GM23248 (cell line): ENCODE data around the gene PMVK. TPM values are rescaled to one million over a fixed set of nuclear protein-coding genes. Genes with fewer than 3 reads are reported as not detected.

Experiments used
- DNase-seq: peaks from one replicate; pipeline ENCODE4 v3.0.0-alpha.2; 2015
- H2AFZ ChIP-seq: fragments of 200-600 bp; sonication (generic); 2 replicates; pipeline ENCODE4 v1.6.1; 2016; ENCODE audit warnings: antibody characterized with exemption
- H3F3A ChIP-seq: fragments of 200-600 bp; sonication (generic); 2 replicates; pipeline ENCODE4 v1.6.1; 2016; ENCODE audit warnings: mild to moderate bottlenecking, antibody characterized with exemption, mixed run types; ENCODE audit not compliant: insufficient read depth
- H3K27ac ChIP-seq: fragments of 200-600 bp; sonication (generic); 2 replicates; pipeline ENCODE4 v1.5.1; 2016; ENCODE audit warnings: mild to moderate bottlenecking
- H3K27me3 ChIP-seq: fragments of 200-600 bp; sonication (generic); replicated peaks from 2 replicates; pipeline ENCODE4 v1.6.1; 2016; ENCODE audit warnings: mild to moderate bottlenecking; ENCODE audit not compliant: insufficient read depth
- H3K36me3 ChIP-seq: fragments of 200-600 bp; sonication (generic); 2 replicates; pipeline ENCODE4 v1.6.1; 2016; ENCODE audit warnings: low read depth, mild to moderate bottlenecking
- H3K4me1 ChIP-seq: fragments of 200-600 bp; sonication (generic); 2 replicates; pipeline ENCODE4 v1.6.1; 2016; ENCODE audit warnings: mild to moderate bottlenecking; ENCODE audit not compliant: insufficient read depth
- H3K4me2 ChIP-seq: fragments of 200-600 bp; sonication (generic); one replicate; pipeline ENCODE4 v1.6.1; 2016; ENCODE audit warnings: mild to moderate bottlenecking; ENCODE audit not compliant: unreplicated experiment
- H3K4me3 ChIP-seq: fragments of 200-600 bp; sonication (generic); 2 replicates; pipeline ENCODE4 v1.5.1; 2016; ENCODE audit warnings: mild to moderate bottlenecking
- H3K79me2 ChIP-seq: fragments of 200-600 bp; sonication (generic); 2 replicates; pipeline ENCODE4 v1.6.1; 2016; ENCODE audit warnings: mild to moderate bottlenecking; ENCODE audit not compliant: insufficient read depth
- H3K9ac ChIP-seq: fragments of 200-600 bp; sonication (generic); 2 replicates; pipeline ENCODE4 v1.6.1; 2016; ENCODE audit warnings: mild to moderate bottlenecking
- H3K9me2 ChIP-seq: fragments of 200-600 bp; sonication (generic); 2 replicates; pipeline ENCODE4 v1.6.1; 2016; ENCODE audit warnings: mixed run types, mild to moderate bottlenecking, moderate library complexity; ENCODE audit not compliant: insufficient read depth
- H3K9me3 ChIP-seq: fragments of 200-600 bp; sonication (generic); one replicate; pipeline ENCODE4 v1.6.1; 2017; ENCODE audit warnings: low read depth
- H4K20me1 ChIP-seq: fragments of 200-600 bp; sonication (generic); 2 replicates; pipeline ENCODE4 v1.6.0; 2016; ENCODE audit not compliant: insufficient read depth
- EZH2 ChIP-seq: fragments of 200-600 bp; sonication (generic); IDR thresholded peaks from 2 replicates; pipeline ENCODE4 v1.6.1; 2018; ENCODE audit warnings: antibody characterized with exemption, mild to moderate bottlenecking; ENCODE audit not compliant: insufficient read depth, poor library complexity, severe bottlenecking
- EZH2phosphoT487 ChIP-seq: fragments of 200-600 bp; sonication (generic); IDR thresholded peaks from 2 replicates; pipeline ENCODE4 v1.6.1; 2018; ENCODE audit warnings: antibody characterized with exemption, moderate library complexity, mild to moderate bottlenecking, low read depth; ENCODE audit not compliant: insufficient read depth
- WGBS, 2 experiments: methylation state at CpG; one replicate each; pipeline ENCODE4 v1.1.6; 2015 to 2017; ENCODE audit warnings: low lambda C conversion rate in 2 of 2, low coverage in 1 of 2; ENCODE audit errors: missing lambda C conversion rate in 2 of 2; 5-methylcytosine and 5-hydroxymethylcytosine counted together
- in situ Hi-C: fragments of 300-500 bp; cut with MboI; formaldehyde crosslinking; loops from 2 replicates; pipeline ENCODE4 v1.15.0; 2020
- polyA plus RNA-seq: library from polyadenylated mRNA; unstranded; fragments of >200 nt; fragmentation: Nextera tagmentation; extraction: Ambion mirVana; gene quantifications from 2 replicates; pipeline ENCODE4 v1.2.1, GENCODE V29; 2016
- total RNA-seq: library from RNA; depleted of rRNA; stranded (reverse); fragments of >200 nt; shearing (Covaris generic); gene quantifications from 2 replicates; pipeline ENCODE4 v1.2.3, GENCODE V29; 2014

The PMVK gene
- total and polyA plus RNA-seq, 2 experiments from 2014 or later, result 6.4 to 36.6 TPM

DNA sequence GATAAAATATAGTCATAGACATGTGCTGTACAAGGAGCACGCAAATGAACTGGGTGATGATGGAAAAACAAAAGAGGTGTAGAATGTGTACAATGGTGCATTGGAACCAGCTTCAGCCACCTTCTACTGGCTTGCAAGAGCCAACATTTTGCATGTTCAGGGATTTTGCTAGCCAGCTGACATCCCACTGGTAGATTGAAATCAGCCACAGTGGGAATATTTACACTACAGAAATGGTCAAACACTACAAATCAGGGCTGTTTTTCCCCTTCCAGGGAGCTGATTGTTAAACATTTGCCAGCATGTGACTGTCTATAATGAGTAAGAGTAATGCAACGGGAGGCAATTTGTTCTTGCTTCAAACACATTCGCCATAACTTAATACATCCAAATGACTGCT lies 23.2 kb downstream of the PMVK start:
- H3K4me3 ChIP-seq, result no peak overlapping the region
- H3K79me2 ChIP-seq, result no peaks in the 10 kb centered on the region
- no peak overlapping the region for H3K9ac ChIP-seq
- in situ Hi-C loops, result no loop called here
- no peak overlapping the region for H2AFZ ChIP-seq
- H3K4me2 ChIP-seq, result no peak overlapping the region
- TF ChIP-seq EZH2 (no peak), EZH2phosphoT487 (no peak)
- H4K20me1 ChIP-seq, result no peaks in the 10 kb centered on the region
- no peak overlapping the region for H3K27ac ChIP-seq
- no peaks in the 10 kb centered on the region for H3K9me2 ChIP-seq
- no peaks in the 10 kb centered on the region for H3K36me3 ChIP-seq
- 79 to 81% methylated on average over 3 of the region's 3 CpGs for WGBS, 2 experiments
- no peaks in the 10 kb centered on the region for H3K9me3 ChIP-seq
- no peaks in the 10 kb centered on the region for H3K27me3 ChIP-seq
- no peaks in the 10 kb centered on the region for H3K4me1 ChIP-seq
- H3F3A ChIP-seq, result no peaks in the 10 kb centered on the region
- no peak for DNase-seq

- Histone ChIP-seq H3K9me3 (no peaks in the 10 kb centered on the region), H3K27ac (no peak overlapping the region), H4K20me1 (no peaks in the 10 kb centered on the region), H3K27me3 (no peaks in the 10 kb centered on the region), H3K9ac (no peak overlapping the region), H3F3A (no peaks in the 10 kb centered on the region), H2AFZ (no peak overlapping the region), H3K79me2 (no peaks in the 10 kb centered on the region), H3K4me1 (no peaks in the 10 kb centered on the region), H3K36me3 (no peaks in the 10 kb centered on the region), H3K4me3 (no peak overlapping the region), H3K4me2 (no peak overlapping the region), H3K9me2 (no peaks in the 10 kb centered on the region)
- no peak for DNase-seq
- WGBS, 2 experiments, result 51 to 60% methylated on average over 2 of the region's 2 CpGs
- in situ Hi-C loops, result no loop called here
- no peak for TF ChIP-seq EZH2phosphoT487
- TF ChIP-seq EZH2, result no peak
These were observed 23.8 kb downstream of the PMVK start for GRCh38 chr1:154912755-154913154.

DNA sequence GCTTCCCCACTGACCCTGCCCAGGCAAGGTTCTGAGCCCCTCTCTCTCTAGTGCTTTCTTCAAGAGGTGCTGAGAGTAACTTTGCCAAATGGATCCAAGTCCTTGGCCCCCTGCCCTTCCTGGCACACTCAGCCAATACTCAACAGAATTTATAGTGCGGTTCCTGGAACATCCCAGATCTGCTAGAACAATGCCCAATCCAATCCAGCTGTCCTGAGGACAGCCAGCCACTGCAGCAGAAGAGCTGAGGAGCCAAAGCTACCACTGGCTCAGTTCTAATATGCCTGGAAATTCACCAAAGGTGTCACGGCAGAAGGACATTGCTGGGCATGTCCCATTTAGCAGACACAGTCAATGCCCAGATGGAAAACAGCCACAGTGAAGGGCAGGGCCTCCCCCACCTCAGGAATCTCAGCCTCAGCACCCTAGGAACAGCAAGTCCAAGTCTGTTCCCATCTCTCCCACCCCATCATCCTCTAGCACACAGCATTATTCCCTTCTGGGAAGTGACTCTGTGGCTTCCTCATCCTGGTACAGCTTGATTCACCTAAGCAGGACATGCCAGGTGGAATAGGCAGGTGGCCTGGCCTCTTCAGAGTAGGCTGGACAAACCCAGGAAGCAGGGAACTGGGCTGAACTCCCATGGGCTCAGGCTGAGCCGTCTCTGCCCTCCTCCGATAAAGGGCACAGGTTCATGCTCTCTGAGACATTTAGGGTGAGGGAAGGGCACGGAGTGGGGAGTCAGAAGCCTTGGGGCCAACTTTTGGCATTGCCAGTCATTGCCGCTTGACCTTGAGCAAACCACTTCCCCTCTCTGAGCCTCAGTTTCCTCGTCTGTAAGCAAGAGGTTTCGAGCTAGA lies 24.6 kb downstream of the PMVK start:
- WGBS, 2 experiments, result 66% methylated on average over 8 of the region's 8 CpGs
- Histone ChIP-seq H3K4me2 (no peak overlapping the region), H3K36me3 (no peaks in the 10 kb centered on the region), H3K27ac (no peak overlapping the region), H3K9me3 (no peaks in the 10 kb centered on the region), H3K9ac (no peak overlapping the region), H3F3A (no peaks in the 10 kb centered on the region), H3K27me3 (no peaks in the 10 kb centered on the region), H3K4me3 (no peak overlapping the region), H3K4me1 (no peaks in the 10 kb centered on the region), H2AFZ (no peak overlapping the region), H3K9me2 (no peaks in the 10 kb centered on the region), H3K79me2 (no peaks in the 10 kb centered on the region), H4K20me1 (no peaks in the 10 kb centered on the region)
- no peak for DNase-seq
- no peak for TF ChIP-seq EZH2phosphoT487
- no peak for TF ChIP-seq EZH2
- in situ Hi-C loops, result no loop called here

- Histone ChIP-seq H3K9ac (no peak overlapping the region), H3K27ac (no peak overlapping the region), H3K4me1 (no peaks in the 10 kb centered on the region), H3K9me2 (no peaks in the 10 kb centered on the region), H3K4me3 (no peak overlapping the region), H2AFZ (no peak overlapping the region), H3F3A (no peaks in the 10 kb centered on the region), H3K36me3 (no peaks in the 10 kb centered on the region), H4K20me1 (no peaks in the 10 kb centered on the region), H3K27me3 (no peaks in the 10 kb centered on the region), H3K79me2 (no peaks in the 10 kb centered on the region), H3K4me2 (no peak overlapping the region), H3K9me3 (no peaks in the 10 kb centered on the region)
- in situ Hi-C loops, result no loop called here
- TF ChIP-seq EZH2phosphoT487 (no peak), EZH2 (no peak)
- WGBS, 2 experiments, result 48 to 61% methylated on average over 5 of the region's 5 CpGs
- no peak for DNase-seq
These were observed 25.7 kb downstream of the PMVK start for GRCh38 chr1:154910851-154911250.
